Parathyroid adenoma (tissue), 2 donors: Measurements from ENCODE around the gene SLC5A1.
"Not testable (repeated sequence)": the region's sequence is repeated elsewhere in the genome, so short reads cannot be mapped to it uniquely, and the experiment has no call there.

ENCODE experiments used
- H2AFZ ChIP-seq: fragments of 300-600 bp; sonication (generic); one replicate; pipeline ENCODE4 v1.7.0; 2017; ENCODE audit warnings: antibody characterized with exemption, mild to moderate bottlenecking
- H3K27ac ChIP-seq: fragments of 300-600 bp; sonication (generic); one replicate; pipeline ENCODE4 v1.7.0; 2017
- H3K27me3 ChIP-seq: fragments of 300-600 bp; sonication (generic); one replicate; pipeline ENCODE4 v1.7.0; 2017; ENCODE audit warnings: low read length; ENCODE audit not compliant: control insufficient read depth, insufficient read depth
- H3K36me3 ChIP-seq: fragments of 300-600 bp; sonication (generic); one replicate; pipeline ENCODE4 v1.7.0; 2017; ENCODE audit warnings: low read length; ENCODE audit not compliant: control insufficient read depth, insufficient read depth
- H3K4me1 ChIP-seq: fragments of 300-600 bp; sonication (generic); one replicate; pipeline ENCODE4 v1.7.0; 2017; ENCODE audit warnings: control low read depth
- H3K4me2 ChIP-seq: fragments of 300-600 bp; sonication (generic); one replicate; pipeline ENCODE4 v1.7.0; 2017; ENCODE audit warnings: low read length
- H3K4me3 ChIP-seq: fragments of 300-600 bp; sonication (generic); one replicate; pipeline ENCODE4 v1.7.0; 2017; ENCODE audit warnings: low read depth, low read length
- H3K79me2 ChIP-seq: fragments of 300-600 bp; sonication (generic); one replicate; pipeline ENCODE4 v1.7.0; 2017; ENCODE audit warnings: control low read depth
- H3K9ac ChIP-seq: fragments of 300-600 bp; sonication (generic); one replicate; pipeline ENCODE4 v1.7.0; 2017; ENCODE audit warnings: mild to moderate bottlenecking
- H3K9me3 ChIP-seq: fragments of 300-600 bp; sonication (generic); one replicate; pipeline ENCODE4 v1.7.0; 2017; ENCODE audit warnings: low read length; ENCODE audit not compliant: control insufficient read depth
- TF ChIP-seq, protein P1 (sequence below): fragments of 300-600 bp; sonication (generic); IDR thresholded peaks from one replicate; pipeline ENCODE4 v1.7.0; 2017; ENCODE audit warnings: antibody characterized with exemption, mild to moderate bottlenecking
- donor health status: primary hyperparathyroidism.

Gene SLC5A1

DNA sequence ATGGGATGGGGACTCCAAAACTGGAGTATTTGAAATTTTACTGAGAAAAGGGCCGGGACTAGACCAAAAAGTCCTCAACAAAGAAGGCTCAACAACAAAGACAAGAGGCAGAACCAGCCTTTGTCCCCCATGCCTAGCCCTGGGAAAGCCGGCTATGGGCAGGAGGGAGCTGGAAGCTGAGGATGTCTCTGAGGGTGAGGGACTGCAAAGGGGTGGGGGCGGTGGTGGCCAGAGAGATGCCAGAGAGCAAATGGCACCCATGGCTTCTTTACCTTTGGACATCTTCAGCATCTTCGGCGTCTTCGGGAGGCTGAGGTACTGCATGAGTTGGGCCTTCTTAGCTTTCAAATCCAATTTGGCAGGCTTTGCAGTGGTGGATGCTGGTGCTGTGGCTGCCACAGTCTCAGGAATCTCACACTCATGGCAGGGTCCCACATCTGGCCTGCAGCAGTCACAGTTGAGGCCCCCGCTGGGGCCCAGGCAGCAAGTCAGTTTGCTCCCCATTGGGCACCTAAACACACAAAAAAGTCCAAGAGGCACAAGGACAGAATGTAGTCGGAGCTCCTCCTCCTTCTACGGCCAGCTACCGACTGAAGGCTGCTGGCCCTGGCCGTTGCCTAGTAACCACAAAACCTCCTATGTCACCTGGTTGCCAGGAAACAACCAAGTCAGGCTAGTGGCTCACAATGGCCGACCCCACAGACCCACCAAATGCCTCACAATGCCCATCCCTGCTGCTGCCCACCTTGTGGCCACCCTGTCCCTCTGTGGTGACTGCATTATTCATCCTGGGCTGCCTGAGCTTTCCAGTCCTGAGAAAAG lies 115.9 kb downstream of the SLC5A1 start, which contains the start of gene C22orf42:
C22orf42 (minus strand) TSS at position 592 of the 822 bp plus-strand sequence; CDS start at position 504, 88 bp downstream.
- Histone ChIP-seq H3K27me3 (no peaks in the 10 kb centered on the region), H3K9ac (no peak within 1 kb of the TSS), H3K36me3 (no peaks in the 10 kb centered on the region), H3K9me3 (no peaks in the 10 kb centered on the region), H3K27ac (no peak within 1 kb of the TSS), H3K4me3 (no peak within 1 kb of the TSS), H3K4me2 (no peak within 1 kb of the TSS), H3K79me2 (no peaks in the 10 kb centered on the region), H3K4me1 (no peaks in the 10 kb centered on the region), H2AFZ (no peak within 1 kb of the TSS)
- TF ChIP-seq, protein P1, sequence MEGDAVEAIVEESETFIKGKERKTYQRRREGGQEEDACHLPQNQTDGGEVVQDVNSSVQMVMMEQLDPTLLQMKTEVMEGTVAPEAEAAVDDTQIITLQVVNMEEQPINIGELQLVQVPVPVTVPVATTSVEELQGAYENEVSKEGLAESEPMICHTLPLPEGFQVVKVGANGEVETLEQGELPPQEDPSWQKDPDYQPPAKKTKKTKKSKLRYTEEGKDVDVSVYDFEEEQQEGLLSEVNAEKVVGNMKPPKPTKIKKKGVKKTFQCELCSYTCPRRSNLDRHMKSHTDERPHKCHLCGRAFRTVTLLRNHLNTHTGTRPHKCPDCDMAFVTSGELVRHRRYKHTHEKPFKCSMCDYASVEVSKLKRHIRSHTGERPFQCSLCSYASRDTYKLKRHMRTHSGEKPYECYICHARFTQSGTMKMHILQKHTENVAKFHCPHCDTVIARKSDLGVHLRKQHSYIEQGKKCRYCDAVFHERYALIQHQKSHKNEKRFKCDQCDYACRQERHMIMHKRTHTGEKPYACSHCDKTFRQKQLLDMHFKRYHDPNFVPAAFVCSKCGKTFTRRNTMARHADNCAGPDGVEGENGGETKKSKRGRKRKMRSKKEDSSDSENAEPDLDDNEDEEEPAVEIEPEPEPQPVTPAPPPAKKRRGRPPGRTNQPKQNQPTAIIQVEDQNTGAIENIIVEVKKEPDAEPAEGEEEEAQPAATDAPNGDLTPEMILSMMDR = no peak

- H3K9me3 ChIP-seq, H3K4me3 ChIP-seq, H3K4me1 ChIP-seq, H3K36me3 ChIP-seq, H3K9ac ChIP-seq, H3K27ac ChIP-seq, H3K79me2 ChIP-seq, H2AFZ ChIP-seq, H3K27me3 ChIP-seq, H3K4me2 ChIP-seq: not testable (repeated sequence)
These were observed 117.3 kb downstream of the SLC5A1 start for GRCh38 chr22:32160411-32160810.
